Astrocyte of the cerebellum (primary cell): ENCODE results near the gene CYTH4.
A peak's percentile ranks its signal among the peaks of the same experiment; 100 is the strongest.

Experiments used
- DNase-seq: peaks from one replicate; pipeline ENCODE4 v3.0.0-alpha.2; 2011; ENCODE audit warnings: low read depth
- H3K4me3 ChIP-seq: 2 replicates; pipeline ENCODE4 v1.5.1; 2011; ENCODE audit warnings: mild to moderate bottlenecking, low read depth, low read length, moderate library complexity
- CTCF ChIP-seq: IDR thresholded peaks from 2 replicates; pipeline ENCODE4 v1.5.1; 2012; ENCODE audit warnings: low read length, low read depth, moderate library complexity, mild to moderate bottlenecking; ENCODE audit errors: missing control alignments
- in situ Hi-C: cut with HindIII; loops from 2 replicates; pipeline ENCODE4 v1.10.0; 2017; ENCODE audit warnings: low sequenced_read_pairs

Gene CYTH4

GRCh38 chr22:37313376-37314314 is 31.3 kb downstream of the CYTH4 start:
- H3K4me3 ChIP-seq, result no peak overlapping the region
- TF ChIP-seq CTCF, result no peak
- in situ Hi-C loops, result no loop called here
- no peak for DNase-seq

- in situ Hi-C loops, result no loop called here
- no peak for DNase-seq
- no peak overlapping the region for H3K4me3 ChIP-seq
- no peak for TF ChIP-seq CTCF
Observed at GRCh38 chr22:37314315-37315074, 32.2 kb downstream of the CYTH4 start.

GRCh38 chr22:37316405-37316804 is 34.1 kb downstream of the CYTH4 start:
- no peak overlapping the region for H3K4me3 ChIP-seq
- no peak for TF ChIP-seq CTCF
- in situ Hi-C loops, result no loop called here
- no peak for DNase-seq

GRCh38 chr22:37316875-37317371 is 34.6 kb downstream of the CYTH4 start:
- peak; percentile 80 for DNase-seq
- H3K4me3 ChIP-seq, result no peak overlapping the region
- TF ChIP-seq CTCF, result peak; percentile 93
- in situ Hi-C loops, result no loop called here

GRCh38 chr22:37317698-37318210 is 35.4 kb downstream of the CYTH4 start:
- no peak for TF ChIP-seq CTCF
- H3K4me3 ChIP-seq, result no peak overlapping the region
- in situ Hi-C loops, result no loop called here
- no peak for DNase-seq

GRCh38 chr22:37318364-37319109 is 36.2 kb downstream of the CYTH4 start:
- DNase-seq, result no peak
- in situ Hi-C loops, result no loop called here
- no peak overlapping the region for H3K4me3 ChIP-seq
- TF ChIP-seq CTCF, result peak; percentile 21
